ENCODE measurements around the gene IRF2BP2. TPM values are rescaled to one million over a fixed set of nuclear protein-coding genes. Genes with fewer than 3 reads are reported as not detected.

Gene IRF2BP2
- total and polyA plus RNA-seq, 2 of the 13 experiments (the other 11 are each of a cell fraction or from before 2014, with no cell fraction given): 140 to 147 TPM

DNA sequence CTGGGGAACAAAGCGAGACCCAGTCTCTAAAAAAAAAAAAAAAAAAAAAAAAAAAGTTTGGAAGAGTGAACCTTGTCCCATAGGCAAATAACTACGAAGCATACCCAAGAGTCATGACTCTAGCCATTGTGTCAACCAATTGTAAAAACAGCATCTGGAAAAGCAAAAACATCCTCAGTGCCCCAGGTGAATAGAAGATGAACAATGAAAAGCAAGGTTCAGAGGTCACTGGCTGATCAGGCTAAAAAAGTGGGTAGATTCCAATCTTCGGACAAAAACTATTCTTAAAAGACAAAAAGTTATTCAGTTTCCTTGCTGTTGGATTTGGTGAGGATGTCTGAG lies 11.1 kb upstream of the IRF2BP2 start (continued):
- TF ChIP-seq, protein P1, sequence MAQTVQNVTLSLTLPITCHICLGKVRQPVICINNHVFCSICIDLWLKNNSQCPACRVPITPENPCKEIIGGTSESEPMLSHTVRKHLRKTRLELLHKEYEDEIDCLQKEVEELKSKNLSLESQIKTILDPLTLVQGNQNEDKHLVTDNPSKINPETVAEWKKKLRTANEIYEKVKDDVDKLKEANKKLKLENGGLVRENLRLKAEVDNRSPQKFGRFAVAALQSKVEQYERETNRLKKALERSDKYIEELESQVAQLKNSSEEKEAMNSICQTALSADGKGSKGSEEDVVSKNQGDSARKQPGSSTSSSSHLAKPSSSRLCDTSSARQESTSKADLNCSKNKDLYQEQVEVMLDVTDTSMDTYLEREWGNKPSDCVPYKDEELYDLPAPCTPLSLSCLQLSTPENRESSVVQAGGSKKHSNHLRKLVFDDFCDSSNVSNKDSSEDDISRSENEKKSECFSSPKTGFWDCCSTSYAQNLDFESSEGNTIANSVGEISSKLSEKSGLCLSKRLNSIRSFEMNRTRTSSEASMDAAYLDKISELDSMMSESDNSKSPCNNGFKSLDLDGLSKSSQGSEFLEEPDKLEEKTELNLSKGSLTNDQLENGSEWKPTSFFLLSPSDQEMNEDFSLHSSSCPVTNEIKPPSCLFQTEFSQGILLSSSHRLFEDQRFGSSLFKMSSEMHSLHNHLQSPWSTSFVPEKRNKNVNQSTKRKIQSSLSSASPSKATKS (CRISPR knock-in tag; IDR thresholded peaks at IDR 0.05): no peak
- TF ChIP-seq MLX (CRISPR knock-in tag; IDR thresholded peaks at IDR 0.05): peak; percentile 96
- no peak for TF ChIP-seq ZNF3 (CRISPR knock-in tag; IDR thresholded peaks at IDR 0.05)
- no peak for TF ChIP-seq ZNF10 (CRISPR knock-in tag; IDR thresholded peaks at IDR 0.05; ENCODE audit: borderline replicate concordance, low read depth)
- TF ChIP-seq THAP11 (CRISPR knock-in tag; IDR thresholded peaks at IDR 0.05): peak; percentile 51; the same call in 1 of the 2 replicates
- no peak for TF ChIP-seq ZNF570 (CRISPR knock-in tag; IDR thresholded peaks at IDR 0.05; ENCODE audit: borderline replicate concordance)
- TF ChIP-seq IRF1 (CRISPR knock-in tag; IDR thresholded peaks at IDR 0.05; ENCODE audit: low read depth): no peak
- TF ChIP-seq KLF15 (CRISPR knock-in tag; IDR thresholded peaks at IDR 0.05; ENCODE audit: borderline replicate concordance): no peak
- TF ChIP-seq ZNF333 (CRISPR knock-in tag; IDR thresholded peaks at IDR 0.05; ENCODE audit: borderline replicate concordance): no peak
- peak; percentile 73 for TF ChIP-seq CEBPG (CRISPR knock-in tag; IDR thresholded peaks at IDR 0.05)
- no peak for TF ChIP-seq BRCA1 (CRISPR knock-in tag; IDR thresholded peaks at IDR 0.05)
- TF ChIP-seq ZNF367 (CRISPR knock-in tag; IDR thresholded peaks at IDR 0.05; ENCODE audit: borderline replicate concordance): no peak
- no peak for TF ChIP-seq ZNF138 (CRISPR knock-in tag; IDR thresholded peaks at IDR 0.05; ENCODE audit: low read depth)
- no peak for TF ChIP-seq ZNF614 (CRISPR knock-in tag; IDR thresholded peaks at IDR 0.05; ENCODE audit: borderline replicate concordance)
- TF ChIP-seq, protein P2, sequence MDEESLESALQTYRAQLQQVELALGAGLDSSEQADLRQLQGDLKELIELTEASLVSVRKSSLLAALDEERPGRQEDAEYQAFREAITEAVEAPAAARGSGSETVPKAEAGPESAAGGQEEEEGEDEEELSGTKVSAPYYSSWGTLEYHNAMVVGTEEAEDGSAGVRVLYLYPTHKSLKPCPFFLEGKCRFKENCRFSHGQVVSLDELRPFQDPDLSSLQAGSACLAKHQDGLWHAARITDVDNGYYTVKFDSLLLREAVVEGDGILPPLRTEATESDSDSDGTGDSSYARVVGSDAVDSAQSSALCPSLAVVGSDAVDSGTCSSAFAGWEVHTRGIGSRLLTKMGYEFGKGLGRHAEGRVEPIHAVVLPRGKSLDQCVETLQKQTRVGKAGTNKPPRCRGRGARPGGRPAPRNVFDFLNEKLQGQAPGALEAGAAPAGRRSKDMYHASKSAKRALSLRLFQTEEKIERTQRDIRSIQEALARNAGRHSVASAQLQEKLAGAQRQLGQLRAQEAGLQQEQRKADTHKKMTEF (CRISPR knock-in tag; IDR thresholded peaks at IDR 0.05): peak; percentile 37; the same call in 1 of the 2 replicates
- TF ChIP-seq ZNF460 (CRISPR knock-in tag; IDR thresholded peaks at IDR 0.05; ENCODE audit: borderline replicate concordance): no peak
- no peak for TF ChIP-seq ZNF790 (CRISPR knock-in tag; IDR thresholded peaks at IDR 0.05; ENCODE audit: borderline replicate concordance)
- TF ChIP-seq, protein P3, sequence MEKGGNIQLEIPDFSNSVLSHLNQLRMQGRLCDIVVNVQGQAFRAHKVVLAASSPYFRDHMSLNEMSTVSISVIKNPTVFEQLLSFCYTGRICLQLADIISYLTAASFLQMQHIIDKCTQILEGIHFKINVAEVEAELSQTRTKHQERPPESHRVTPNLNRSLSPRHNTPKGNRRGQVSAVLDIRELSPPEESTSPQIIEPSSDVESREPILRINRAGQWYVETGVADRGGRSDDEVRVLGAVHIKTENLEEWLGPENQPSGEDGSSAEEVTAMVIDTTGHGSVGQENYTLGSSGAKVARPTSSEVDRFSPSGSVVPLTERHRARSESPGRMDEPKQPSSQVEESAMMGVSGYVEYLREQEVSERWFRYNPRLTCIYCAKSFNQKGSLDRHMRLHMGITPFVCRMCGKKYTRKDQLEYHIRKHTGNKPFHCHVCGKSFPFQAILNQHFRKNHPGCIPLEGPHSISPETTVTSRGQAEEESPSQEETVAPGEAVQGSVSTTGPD (CRISPR knock-in tag; IDR thresholded peaks at IDR 0.05): no peak
- TF ChIP-seq HNRNPL (IDR thresholded peaks at IDR 0.05; ENCODE audit: low read depth, low read length): no peak
- TF ChIP-seq ELF4 (CRISPR knock-in tag; IDR thresholded peaks at IDR 0.05; ENCODE audit: borderline replicate concordance): no peak
- TF ChIP-seq ETV5 (CRISPR knock-in tag; IDR thresholded peaks at IDR 0.05; ENCODE audit: borderline replicate concordance): peak; percentile 28; the same call in 1 of the 2 replicates
- TF ChIP-seq ZNF33B (CRISPR knock-in tag; IDR thresholded peaks at IDR 0.05): no peak
- TF ChIP-seq ZEB1 (IDR thresholded peaks at IDR 0.05; ENCODE audit: insufficient replicate concordance, low read depth): peak; percentile 83
- TF ChIP-seq, protein P4, sequence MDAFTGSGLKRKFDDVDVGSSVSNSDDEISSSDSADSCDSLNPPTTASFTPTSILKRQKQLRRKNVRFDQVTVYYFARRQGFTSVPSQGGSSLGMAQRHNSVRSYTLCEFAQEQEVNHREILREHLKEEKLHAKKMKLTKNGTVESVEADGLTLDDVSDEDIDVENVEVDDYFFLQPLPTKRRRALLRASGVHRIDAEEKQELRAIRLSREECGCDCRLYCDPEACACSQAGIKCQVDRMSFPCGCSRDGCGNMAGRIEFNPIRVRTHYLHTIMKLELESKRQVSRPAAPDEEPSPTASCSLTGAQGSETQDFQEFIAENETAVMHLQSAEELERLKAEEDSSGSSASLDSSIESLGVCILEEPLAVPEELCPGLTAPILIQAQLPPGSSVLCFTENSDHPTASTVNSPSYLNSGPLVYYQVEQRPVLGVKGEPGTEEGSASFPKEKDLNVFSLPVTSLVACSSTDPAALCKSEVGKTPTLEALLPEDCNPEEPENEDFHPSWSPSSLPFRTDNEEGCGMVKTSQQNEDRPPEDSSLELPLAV (CRISPR knock-in tag; conservative IDR thresholded peaks at IDR 0.05; ENCODE audit: low read depth): no peak

Data from HepG2 (cell line).